K562 (cell line): Measurements from ENCODE around the gene NDUFAF2. TPM values are rescaled to one million over a fixed set of nuclear protein-coding genes. Genes with fewer than 3 reads are reported as not detected.

Experiments used
- ATAC-seq: fragments of 200-7000 bp; cut with Tn5 transposase; 3 replicates; pipeline ENCODE4 v1.9.1; 2020; ENCODE audit warnings: moderate library complexity
- BruUV-seq: library from RNA; stranded (reverse); fragments of 400-500 nt; replicated peaks from 2 replicates; lab custom pipeline; 2021; lab: Mats Ljungman, UMichigan
- CTCF ChIA-PET: fragments of 300-600 bp; formaldehyde crosslinking; extraction: SDS; loops from one replicate; lab custom pipeline; 2021; ENCODE audit warnings: low intra/inter-chr PET ratio; lab: Yijun Ruan, JAX
- POLR2A ChIA-PET: fragments of 300-600, 350-650 bp; sonication (Branson Sonifier 250); formaldehyde crosslinking; extraction: SDS; loops from one replicate; lab custom pipeline; 2021; ENCODE audit warnings: antibody characterized with exemption, inconsistent platforms; lab: Yijun Ruan, JAX
- DNase-seq, 4 experiments: peaks; one replicate each; pipeline versions ENCODE4 v3.0.0 to v3.0.0-alpha.2; 2011 to 2018; ENCODE audit warnings: low spot score in 3 of 4, mixed read lengths in 3 of 4; ENCODE audit errors: extremely low read depth in 1 of 4
- FAIRE-seq: peaks from 2 replicates; lab custom pipeline; 2011; peaks lifted over from hg19 to GRCh38; lab: Jason Lieb, UNC
- H2AFZ ChIP-seq: 2 replicates; pipeline ENCODE4 v1.6.0; 2011; ENCODE audit warnings: low read depth, low read length, control low read depth, inconsistent platforms
- H3K27ac ChIP-seq: fragments of 200-600 bp; 3 replicates; pipeline ENCODE4 v1.8.0; 2011; ENCODE audit warnings: low read depth, mild to moderate bottlenecking, control low read depth, inconsistent platforms, low read length, moderate library complexity, mixed read lengths; ENCODE audit errors: extremely low read depth
- H3K27me3 ChIP-seq, 2 experiments: fragments of 300-600 bp in 1 of 2; 2 replicates in 1 of 2; 3 replicates in 1 of 2; pipeline versions ENCODE4 v1.6.0 to v1.8.0; 2011; ENCODE audit warnings: inconsistent platforms in 2 of 2, low read length in 2 of 2, mild to moderate bottlenecking in 1 of 2, mixed read lengths in 1 of 2, moderate library complexity in 1 of 2; ENCODE audit not compliant: control insufficient read depth in 2 of 2, insufficient read depth in 2 of 2
- H3K36me3 ChIP-seq: fragments of 300-600 bp; 3 replicates; pipeline ENCODE4 v1.8.0; 2011; ENCODE audit warnings: mild to moderate bottlenecking, low read length, inconsistent platforms; ENCODE audit not compliant: control insufficient read depth, insufficient read depth
- H3K4me1 ChIP-seq, 2 experiments: fragments of 200-600 bp in 1 of 2; replicated peaks in 1 of 2; 2 replicates in 1 of 2; 3 replicates in 1 of 2; pipeline versions ENCODE4 v1.5.1 to v1.8.0; 2011; ENCODE audit warnings: inconsistent platforms in 2 of 2, low read length in 2 of 2, mild to moderate bottlenecking in 1 of 2, mixed read lengths in 1 of 2, moderate library complexity in 1 of 2; ENCODE audit not compliant: control insufficient read depth in 2 of 2, insufficient read depth in 2 of 2
- H3K4me2 ChIP-seq: 2 replicates; pipeline ENCODE4 v1.6.1; 2011; ENCODE audit warnings: low read length, control low read depth, inconsistent platforms, mixed read lengths; ENCODE audit not compliant: insufficient read depth
- H3K4me3 ChIP-seq: fragments of 200-600 bp; sonication (generic), shearing (Covaris generic); 2 replicates; pipeline ENCODE4 v1.5.1; 2016; ENCODE audit warnings: control low read depth, inconsistent platforms
- H3K79me2 ChIP-seq: fragments of 200-600 bp; 3 replicates; pipeline ENCODE4 v1.8.0; 2011; ENCODE audit warnings: low read length, inconsistent platforms; ENCODE audit not compliant: control insufficient read depth, insufficient read depth
- H3K9ac ChIP-seq, 2 experiments: 2 replicates each; pipeline versions ENCODE4 v1.6.0 to v1.6.1; 2011; ENCODE audit warnings: low read depth in 2 of 2, low read length in 2 of 2, control low read depth in 1 of 2, inconsistent platforms in 1 of 2, mild to moderate bottlenecking in 1 of 2, mixed read lengths in 1 of 2; ENCODE audit not compliant: insufficient read depth in 1 of 2
- H3K9me1 ChIP-seq: one replicate; pipeline ENCODE4 v1.6.0; 2011; ENCODE audit warnings: inconsistent platforms, mild to moderate bottlenecking, low read length, moderate library complexity; ENCODE audit not compliant: control insufficient read depth, insufficient read depth
- H3K9me3 ChIP-seq: replicated peaks from 2 replicates; pipeline ENCODE4 v1.5.1; 2011; ENCODE audit warnings: low read depth, low read length, inconsistent platforms; ENCODE audit not compliant: control insufficient read depth, insufficient read depth
- H4K20me1 ChIP-seq: replicated peaks from 2 replicates; pipeline ENCODE4 v1.6.1; 2011; ENCODE audit warnings: low read length, inconsistent platforms, mixed read lengths; ENCODE audit not compliant: control insufficient read depth, insufficient read depth
- ATF3 ChIP-seq, 2 experiments: fragments of 450-650 bp in 1 of 2; sonication (generic) in 1 of 2; formaldehyde crosslinking in 1 of 2; IDR thresholded peaks in 1 of 2; conservative IDR thresholded peaks in 1 of 2; 2 replicates each; pipeline versions ENCODE4 v1.6.1 to v1.8.1; 2016 to 2023; ENCODE audit warnings: mild to moderate bottlenecking in 2 of 2, moderate library complexity in 2 of 2, inconsistent platforms in 1 of 2, missing genetic modification reagents in 1 of 2
- CEBPG ChIP-seq, 3 experiments: fragments of 200-800 bp in 1 of 3; sonication (Bioruptor generic) in 1 of 3; sonication (generic) in 1 of 3; formaldehyde crosslinking in 1 of 3; IDR thresholded peaks in 2 of 3; conservative IDR thresholded peaks in 1 of 3; 2 replicates each; pipeline versions ENCODE4 v1.6.1 to v1.8.0; 2016 to 2022; ENCODE audit warnings: missing compliant biosample characterization in 2 of 3, missing genetic modification characterization in 2 of 3, mild to moderate bottlenecking in 1 of 3, missing genetic modification reagents in 1 of 3
- DDX20 ChIP-seq: fragments of 450-650 bp; IDR thresholded peaks from 2 replicates; pipeline ENCODE4 v1.6.1; 2016; ENCODE audit warnings: missing genetic modification characterization, low read depth, mild to moderate bottlenecking, missing compliant biosample characterization, moderate library complexity
- E2F3 ChIP-seq: fragments of 250-450 bp; sonication (Bioruptor Pico); IDR thresholded peaks from 2 replicates; pipeline ENCODE4 v1.4.0; 2020; ENCODE audit warnings: mild to moderate bottlenecking
- E2F6 ChIP-seq, 2 experiments: IDR thresholded peaks; 2 replicates each; pipeline ENCODE4 v1.6.1; 2011; ENCODE audit warnings: borderline replicate concordance in 1 of 2, control low read depth in 1 of 2, low read depth in 1 of 2, low read length in 1 of 2, mild to moderate bottlenecking in 1 of 2, mixed read lengths in 1 of 2, moderate library complexity in 1 of 2; ENCODE audit not compliant: insufficient read depth in 1 of 2, insufficient read length in 1 of 2, poor library complexity in 1 of 2, severe bottlenecking in 1 of 2; ENCODE audit errors: extremely low read depth in 1 of 2
- E2F8 ChIP-seq: fragments of 450-650 bp; IDR thresholded peaks from 2 replicates; pipeline ENCODE4 v1.7.1; 2018; ENCODE audit warnings: mild to moderate bottlenecking, low read depth; ENCODE audit not compliant: partially characterized antibody
- GTF2E2 ChIP-seq: fragments of 200-800 bp; sonication (Bioruptor generic); IDR thresholded peaks from 2 replicates; pipeline ENCODE4 v1.6.1; 2016; ENCODE audit warnings: missing genetic modification characterization, missing compliant biosample characterization
- IFI16 ChIP-seq: fragments of 250-450 bp; sonication (Bioruptor Pico); IDR thresholded peaks from 2 replicates; pipeline ENCODE4 v2.1.2; 2022; ENCODE audit warnings: mild to moderate bottlenecking, inconsistent platforms
- NCOA1 ChIP-seq: fragments of 450-650 bp; IDR thresholded peaks from 2 replicates; pipeline ENCODE4 v1.6.1; 2016; ENCODE audit warnings: low read depth
- PURB ChIP-seq: sonication (generic); formaldehyde crosslinking; IDR thresholded peaks from 2 replicates; pipeline ENCODE4 v1.9.0; 2021; ENCODE audit warnings: low read depth, mild to moderate bottlenecking, missing genetic modification reagents
- RHOXF2B ChIP-seq: fragments of 250-450 bp; sonication (Bioruptor Pico); conservative IDR thresholded peaks from 2 replicates; pipeline ENCODE4 v1.5.1; 2021
- whole genome bisulfite sequencing: fragments of 100-300 bp; shearing (Covaris generic); methylation state at CpG from one replicate; pipeline ENCODE4 v1.1.6; 2016; ENCODE audit warnings: low coverage, mixed read lengths; ENCODE audit not compliant: insufficient coverage; ENCODE audit errors: missing lambda C conversion rate; 5-methylcytosine and 5-hydroxymethylcytosine counted together
- in situ Hi-C: fragments of 300-500 bp; cut with MboI; formaldehyde crosslinking; loops from 4 replicates; pipeline ENCODE4 v1.15.0; 2018; ENCODE audit warnings: inconsistent platforms, mixed read lengths
- intact Hi-C: fragments of 100-400 bp; cut with micrococcal nuclease; formaldehyde crosslinking; loops from 2 replicates; pipeline ENCODE4 v1.14.2; 2022
- polyA plus RNA-seq, 8 experiments: library from polyadenylated mRNA; depleted of rRNA in 4 of 8; stranded (reverse) in 5 of 8; unstranded in 3 of 8; fragments of >200 nt; fragmentation: Nextera tagmentation in 2 of 8; fragmentation: Illumina TruSeq in 1 of 8; extraction: Ambion mirVana in 2 of 8; extraction: Trizol in 1 of 8; gene quantifications; 2 replicates each; pipeline versions ENCODE4 v1.2.1 to v1.2.3, GENCODE V29; 2011 to 2014; ENCODE audit warnings: inconsistent platforms in 1 of 8, missing spikeins in 1 of 8
- total RNA-seq, 7 experiments: library from RNA; depleted of rRNA in 6 of 7; stranded (reverse); fragments of >200 nt in 6 of 7; fragmentation: Illumina TruSeq in 2 of 7; extraction: Trizol in 2 of 7; gene quantifications; 2 replicates each; pipeline versions ENCODE4 v1.2.1 to v1.2.3, GENCODE V29; 2011 to 2021; ENCODE audit warnings: low replicate concordance in 1 of 7

Gene NDUFAF2
- total and polyA plus RNA-seq, 9 of the 15 experiments (the other 6 are each of a cell fraction or from before 2014, with no cell fraction given), result 56.0 to 155 (median 95.9) TPM

GRCh38 chr5:61050292-61050691 lies 105.3 kb downstream of the NDUFAF2 start (continued):
- TF ChIP-seq ATF3 (IDR thresholded peaks at IDR 0.05) (peak; percentile 22; the same call in 1 of the 2 replicates), ATF3 (CRISPR knock-in tag; conservative IDR thresholded peaks at IDR 0.05) (no peak), CEBPG (CRISPR knock-in tag; IDR thresholded peaks at IDR 0.05) (no peak), CEBPG (tag; conservative IDR thresholded peaks at IDR 0.05 in 1 of 2, IDR thresholded peaks at IDR 0.05 in 1 of 2) (0 out of 4 replicates have a peak, but pooled peaks of 1 of the 2 experiments have one; percentile 10), E2F8 (no peak)

GRCh38 chr5:61051267-61051666 lies 106.3 kb downstream of the NDUFAF2 start:
- H2AFZ ChIP-seq, result no peak overlapping the region
- no peaks in the 10 kb centered on the region for H3K79me2 ChIP-seq
- 73% methylated on average over 1 of the region's 1 CpG for WGBS
- H3K9me1 ChIP-seq, result no peaks in the 10 kb centered on the region
- FAIRE-seq (no peak), ATAC-seq (no peak), DNase-seq (no peak)
- no peak overlapping the region for H3K4me3 ChIP-seq
- no peaks in the 10 kb centered on the region for H3K9me3 ChIP-seq
- TF ChIP-seq IFI16 (CRISPR knock-in tag) (no peak), E2F6 (IDR thresholded peaks at IDR 0.05; ENCODE audit: borderline replicate concordance in 1 of 2, extremely low read depth in 1 of 2, insufficient read depth in 1 of 2, insufficient read length in 1 of 2, low read depth in 1 of 2, low read length in 1 of 2, poor library complexity in 1 of 2, severe bottlenecking in 1 of 2) (no peak), GTF2E2 (tag) (no peak), PURB (CRISPR knock-in tag) (no peak), NCOA1 (no peak), DDX20 (tag) (no peak), E2F3 (CRISPR knock-in tag) (no peak), RHOXF2B (no peak)
- in situ Hi-C loops (loop anchor here (25.0 kb wide), 1 partner anchor 586 kb away; no protein-coding TSS in a partner anchor), intact Hi-C loops (loop anchor here (5.0 to 10.0 kb wide), 4 partner anchors 96 to 891 kb away; partner anchors contain the start of gene SMIM15)
- ChIA-PET CTCF (no interaction called here), POLR2A (no interaction called here)
- no peak overlapping the region for H3K27ac ChIP-seq
- no peaks in the 10 kb centered on the region for H3K27me3 ChIP-seq
- H3K4me1 ChIP-seq, result no peaks in the 10 kb centered on the region
- H3K4me2 ChIP-seq, result no peak overlapping the region
- no peaks in the 10 kb centered on the region for H3K36me3 ChIP-seq
- no TSS peak for BruUV-seq
- no peaks in the 10 kb centered on the region for H4K20me1 ChIP-seq
- no peak overlapping the region for H3K9ac ChIP-seq
